Panc1 (cell line): ENCODE results near the gene SLC27A3. TPM values are rescaled to one million over a fixed set of nuclear protein-coding genes. Genes with fewer than 3 reads are reported as not detected.

Source experiments
- ATAC-seq: fragments of 200-7000 bp; cut with Tn5 transposase; 2 replicates; pipeline ENCODE4 v1.9.1; 2020; ENCODE audit warnings: mild to moderate bottlenecking, moderate library complexity
- BruUV-seq: library from RNA; stranded (reverse); fragments of 400-500 nt; replicated peaks from 2 replicates; lab custom pipeline; 2021; lab: Mats Ljungman, UMichigan
- CTCF ChIA-PET: fragments of 300-600 bp; sonication (Branson Sonifier 250); formaldehyde crosslinking; loops from one replicate; lab custom pipeline; 2022; ENCODE audit warnings: antibody characterized with exemption; lab: Charles Lee
- POLR2A ChIA-PET: fragments of 300-600 bp; sonication (Branson Sonifier 250); formaldehyde crosslinking; loops from one replicate; lab custom pipeline; 2022; ENCODE audit warnings: antibody characterized with exemption; lab: Charles Lee
- DNase-seq: peaks from one replicate; pipeline ENCODE4 v3.0.0-alpha.2; 2010; ENCODE audit warnings: low read depth, low spot score
- H3K27ac ChIP-seq: 2 replicates; pipeline ENCODE4 v1.5.1; 2011; ENCODE audit warnings: mild to moderate bottlenecking, low read length, inconsistent platforms
- H3K27me3 ChIP-seq: fragments of 200-500 bp; sonication (Bioruptor generic); 2 replicates; pipeline ENCODE4 v1.6.0; 2014; ENCODE audit warnings: low read length, inconsistent platforms; ENCODE audit not compliant: control insufficient read depth, insufficient read depth
- H3K36me3 ChIP-seq: fragments of 200-500 bp; sonication (Bioruptor generic); 2 replicates; pipeline ENCODE4 v1.5.1; 2014; ENCODE audit warnings: inconsistent platforms, mild to moderate bottlenecking, low read length, moderate library complexity; ENCODE audit not compliant: control insufficient read depth, insufficient read depth
- H3K4me1 ChIP-seq: 2 replicates; pipeline ENCODE4 v1.5.1; 2011; ENCODE audit warnings: inconsistent platforms, mild to moderate bottlenecking, low read length, moderate library complexity; ENCODE audit not compliant: control insufficient read depth, insufficient read depth
- H3K4me3 ChIP-seq, 2 experiments: 2 replicates each; pipeline ENCODE4 v1.5.1; 2011 to 2012; ENCODE audit warnings: low read depth in 2 of 2, low read length in 2 of 2, mild to moderate bottlenecking in 2 of 2, inconsistent platforms in 1 of 2, moderate library complexity in 1 of 2
- H3K9me3 ChIP-seq: fragments of 200-500 bp; sonication (Bioruptor generic); 2 replicates; pipeline ENCODE4 v1.5.1; 2014; ENCODE audit warnings: low read depth, mild to moderate bottlenecking, inconsistent platforms, low read length, moderate library complexity; ENCODE audit not compliant: control insufficient read depth, insufficient read depth
- CTCF ChIP-seq: fragments of 450-650 bp; IDR thresholded peaks from 2 replicates; pipeline ENCODE4 v1.5.1; 2017; ENCODE audit warnings: mild to moderate bottlenecking
- POLR2AphosphoS5 ChIP-seq: IDR thresholded peaks from 2 replicates; pipeline ENCODE4 v1.6.1; 2012; ENCODE audit warnings: mild to moderate bottlenecking, low read depth, low read length, moderate library complexity
- REST ChIP-seq, 2 experiments: IDR thresholded peaks; 2 replicates each; pipeline ENCODE4 v1.6.1; 2011 to 2012; ENCODE audit warnings: low read depth in 2 of 2, control low read depth in 1 of 2, low read length in 1 of 2, mild to moderate bottlenecking in 1 of 2, moderate library complexity in 1 of 2; ENCODE audit not compliant: insufficient read depth in 1 of 2
- SIN3A ChIP-seq: IDR thresholded peaks from 2 replicates; pipeline ENCODE4 v1.6.1; 2012; ENCODE audit warnings: low read depth, mild to moderate bottlenecking, low read length, moderate library complexity, borderline replicate concordance; ENCODE audit not compliant: insufficient read depth
- TCF7L2 ChIP-seq: IDR thresholded peaks from 2 replicates; pipeline ENCODE4 v1.6.1; 2011; ENCODE audit warnings: mild to moderate bottlenecking, low read depth, low read length, inconsistent platforms
- in situ Hi-C: cut with HindIII; loops from 2 replicates; pipeline ENCODE4 v1.10.0; 2016; ENCODE audit warnings: low sequenced_read_pairs, low pct_unique_long_range_greater_than_20kb
- intact Hi-C: fragments of 100-400 bp; cut with micrococcal nuclease; formaldehyde crosslinking; loops from one replicate; pipeline ENCODE4 v1.10.0; 2022; ENCODE audit not compliant: unreplicated experiment
- total RNA-seq: library from RNA; stranded (reverse); gene quantifications from one replicate; pipeline ENCODE4 v1.2.1, GENCODE V29; 2021; ENCODE audit not compliant: unreplicated experiment

SLC27A3 gene
- total RNA-seq, 1 experiment from 2014 or later: 8.0 TPM

- no peak overlapping the region for H3K4me3 ChIP-seq
- CTCF ChIA-PET: no interaction called here
- ATAC-seq: no peak
- no peak overlapping the region for H3K27ac ChIP-seq
- H3K9me3 ChIP-seq: no peaks in the 10 kb centered on the region
- intact Hi-C loops (no loop called here), in situ Hi-C loops (no loop called here)
- H3K36me3 ChIP-seq: no peaks in the 10 kb centered on the region
- no TSS peak for BruUV-seq
- DNase-seq: no peak
- TF ChIP-seq SIN3A: no peak
- no peak for TF ChIP-seq TCF7L2
- no peak for TF ChIP-seq POLR2AphosphoS5
- TF ChIP-seq CTCF: no peak
- TF ChIP-seq REST (IDR thresholded peaks at IDR 0.05; ENCODE audit: insufficient read depth in 1 of 2, low read depth in 2 of 2, low read length in 1 of 2): no peak
- POLR2A ChIA-PET: no interaction called here
- no peaks in the 10 kb centered on the region for H3K4me1 ChIP-seq
- H3K27me3 ChIP-seq: no peaks in the 10 kb centered on the region
Measured at GRCh38 chr1:153800516-153800915, 25.3 kb downstream of the SLC27A3 start.

GRCh38 chr1:153801028-153801625 lies 25.9 kb downstream of the SLC27A3 start:
- in situ Hi-C loops (no loop called here), intact Hi-C loops (no loop called here)
- H3K36me3 ChIP-seq: no peaks in the 10 kb centered on the region
- ATAC-seq: no peak
- H3K27me3 ChIP-seq: no peaks in the 10 kb centered on the region
- H3K9me3 ChIP-seq: no peaks in the 10 kb centered on the region
- no peak for DNase-seq
- H3K4me3 ChIP-seq: no peak overlapping the region
- POLR2A ChIA-PET: no interaction called here
- no peaks in the 10 kb centered on the region for H3K4me1 ChIP-seq
- no peak overlapping the region for H3K27ac ChIP-seq
- no TSS peak for BruUV-seq
- TF ChIP-seq SIN3A (no peak), POLR2AphosphoS5 (no peak), TCF7L2 (no peak), CTCF (no peak), REST (IDR thresholded peaks at IDR 0.05; ENCODE audit: insufficient read depth in 1 of 2, low read depth in 2 of 2, low read length in 1 of 2) (no peak)
- CTCF ChIA-PET: no interaction called here
